HPDE6-E6E7 (cell line): ENCODE data around the gene PTPN2.

ENCODE experiments used
- DNase-seq: peaks from one replicate; pipeline ENCODE4 v3.0.0; 2011; ENCODE audit warnings: missing footprints; ENCODE audit errors: extremely low spot score

The PTPN2 gene

DNA sequence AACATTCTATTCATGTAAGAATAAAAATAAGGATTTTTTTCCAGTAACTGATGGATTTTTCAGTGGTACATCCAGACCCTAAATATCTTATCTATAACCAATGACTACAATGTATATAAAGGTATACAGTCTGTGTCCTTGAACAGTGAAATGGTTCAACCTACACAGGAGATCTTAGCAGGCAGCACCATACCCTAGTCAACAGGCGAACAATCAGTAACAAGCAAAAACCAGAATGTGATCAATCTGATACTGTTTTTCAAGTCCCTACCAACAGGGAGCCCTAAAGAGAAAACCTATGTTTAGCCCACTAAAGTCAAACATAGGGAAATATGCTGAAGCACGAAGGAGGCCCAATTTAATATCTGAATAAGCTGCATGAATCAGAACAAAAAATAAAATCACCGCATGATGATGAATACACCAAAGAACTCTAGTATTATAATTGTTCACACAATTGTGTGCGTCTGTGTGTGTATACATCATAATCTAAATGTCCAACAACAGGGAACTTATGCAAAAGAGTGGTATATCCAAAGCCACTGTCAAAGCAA is 26.0 kb downstream of the PTPN2 start:
- no peak for DNase-seq

DNA sequence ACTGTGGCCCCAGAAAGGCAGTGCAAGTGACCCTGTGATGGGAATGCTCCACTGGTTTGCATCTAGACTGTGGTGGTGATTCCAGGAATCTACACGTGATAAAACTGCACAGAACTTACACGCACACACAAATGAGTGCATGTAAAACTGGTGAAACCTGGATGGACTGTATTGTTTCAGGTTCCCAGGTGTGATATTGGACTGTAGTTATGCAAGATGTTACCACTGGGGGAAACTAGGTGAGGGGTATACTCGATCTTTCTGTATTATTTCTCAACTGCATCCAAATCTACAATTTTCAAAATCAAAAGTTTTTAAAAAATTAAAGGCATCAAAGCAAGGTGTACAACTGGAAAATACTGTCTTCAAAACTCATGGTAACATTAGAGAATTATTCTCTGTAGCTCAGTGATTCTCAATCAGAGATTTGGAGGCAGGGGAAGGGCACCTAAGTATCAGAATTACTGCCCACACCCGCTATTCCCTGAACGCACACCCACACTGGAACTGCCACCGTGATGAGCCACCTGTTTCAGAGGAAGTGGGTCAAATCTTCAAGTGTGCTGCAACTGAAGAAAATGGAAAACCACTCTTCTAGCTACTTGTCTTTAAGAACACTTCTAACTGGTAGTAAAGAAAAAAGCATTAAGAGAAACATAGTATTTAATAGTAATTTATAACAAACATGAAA is 26.7 kb downstream of the PTPN2 start:
- no peak for DNase-seq

GRCh38 chr18:12855916-12856315 is 28.1 kb downstream of the PTPN2 start:
- DNase-seq: no peak

DNA sequence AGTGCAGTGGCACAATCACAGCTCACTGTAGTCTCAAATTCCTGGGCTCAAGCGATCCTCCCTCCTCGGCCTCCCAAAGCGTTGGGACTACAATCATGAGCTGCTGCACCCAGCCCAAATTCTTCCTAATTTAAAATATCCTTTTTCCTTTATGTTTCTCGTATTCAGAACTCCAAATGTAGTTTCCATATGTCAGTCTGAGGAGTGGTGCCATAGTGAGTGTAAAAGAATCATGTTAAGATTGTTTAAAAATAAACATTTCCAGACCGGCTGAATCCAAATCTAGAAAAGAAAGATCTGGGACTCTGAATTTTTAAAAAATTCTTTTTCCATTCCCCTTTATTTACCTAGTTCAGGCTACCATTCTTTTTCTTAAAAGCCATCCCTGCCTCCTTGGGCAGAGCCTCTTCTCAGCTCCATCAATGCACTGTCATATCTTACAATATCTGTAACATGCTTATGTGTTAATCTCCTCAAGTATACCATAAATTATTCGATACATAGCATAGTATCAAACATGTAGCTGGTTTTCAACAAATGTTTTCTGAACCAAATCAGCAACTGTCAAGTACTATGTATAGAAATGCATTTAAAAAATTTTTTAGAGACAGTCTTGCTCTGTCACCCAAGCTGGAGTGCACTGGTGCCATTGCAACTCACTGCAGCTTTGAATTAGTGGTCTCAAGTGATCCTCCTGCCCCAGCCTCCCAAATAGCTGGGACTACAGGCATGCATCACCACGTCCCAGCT is 31.3 kb downstream of the PTPN2 start:
- no peak for DNase-seq

DNA sequence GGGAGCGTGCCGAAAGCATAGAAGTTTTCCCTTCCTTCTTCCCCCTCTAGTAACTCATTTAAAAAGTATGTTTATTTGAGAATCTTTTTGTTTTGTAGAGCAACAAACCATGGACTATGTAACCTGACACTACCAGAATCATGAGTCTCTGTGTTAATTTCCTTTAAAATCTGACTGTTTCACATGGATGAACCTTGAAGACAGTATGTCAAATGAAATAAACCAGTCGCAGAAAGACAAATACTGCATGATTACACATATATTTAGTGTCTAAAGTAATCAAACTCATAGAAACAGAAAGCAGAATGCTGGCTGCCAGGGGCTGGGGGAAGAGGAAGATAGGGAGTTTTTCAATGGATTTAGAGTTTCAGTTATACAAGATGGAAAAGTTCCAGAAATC is 32.3 kb downstream of the PTPN2 start:
- no peak for DNase-seq

GRCh38 chr18:12849548-12849947 is 34.5 kb downstream of the PTPN2 start:
- no peak for DNase-seq

- no peak for DNase-seq
Observed at GRCh38 chr18:12848405-12848804, 35.6 kb downstream of the PTPN2 start.

DNA sequence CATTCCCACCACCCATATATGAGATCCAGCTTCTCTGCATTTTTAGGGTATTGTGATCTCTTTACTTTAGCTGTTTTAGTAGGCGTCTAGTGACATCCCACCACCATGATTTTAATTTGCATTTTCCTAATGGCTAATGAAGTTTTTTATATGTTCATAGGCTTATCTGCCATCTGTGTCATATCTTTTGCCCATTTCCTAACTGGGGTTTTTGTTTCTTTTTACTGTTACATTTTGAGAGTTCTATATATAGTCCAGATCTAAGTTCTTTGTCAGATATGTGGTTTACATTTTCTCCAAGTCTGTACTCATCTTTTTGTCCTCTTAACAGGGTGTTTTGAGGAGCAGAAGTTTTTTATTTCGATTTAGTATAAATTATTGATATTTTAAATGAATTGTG is 39.6 kb downstream of the PTPN2 start:
- DNase-seq: no peak

DNA sequence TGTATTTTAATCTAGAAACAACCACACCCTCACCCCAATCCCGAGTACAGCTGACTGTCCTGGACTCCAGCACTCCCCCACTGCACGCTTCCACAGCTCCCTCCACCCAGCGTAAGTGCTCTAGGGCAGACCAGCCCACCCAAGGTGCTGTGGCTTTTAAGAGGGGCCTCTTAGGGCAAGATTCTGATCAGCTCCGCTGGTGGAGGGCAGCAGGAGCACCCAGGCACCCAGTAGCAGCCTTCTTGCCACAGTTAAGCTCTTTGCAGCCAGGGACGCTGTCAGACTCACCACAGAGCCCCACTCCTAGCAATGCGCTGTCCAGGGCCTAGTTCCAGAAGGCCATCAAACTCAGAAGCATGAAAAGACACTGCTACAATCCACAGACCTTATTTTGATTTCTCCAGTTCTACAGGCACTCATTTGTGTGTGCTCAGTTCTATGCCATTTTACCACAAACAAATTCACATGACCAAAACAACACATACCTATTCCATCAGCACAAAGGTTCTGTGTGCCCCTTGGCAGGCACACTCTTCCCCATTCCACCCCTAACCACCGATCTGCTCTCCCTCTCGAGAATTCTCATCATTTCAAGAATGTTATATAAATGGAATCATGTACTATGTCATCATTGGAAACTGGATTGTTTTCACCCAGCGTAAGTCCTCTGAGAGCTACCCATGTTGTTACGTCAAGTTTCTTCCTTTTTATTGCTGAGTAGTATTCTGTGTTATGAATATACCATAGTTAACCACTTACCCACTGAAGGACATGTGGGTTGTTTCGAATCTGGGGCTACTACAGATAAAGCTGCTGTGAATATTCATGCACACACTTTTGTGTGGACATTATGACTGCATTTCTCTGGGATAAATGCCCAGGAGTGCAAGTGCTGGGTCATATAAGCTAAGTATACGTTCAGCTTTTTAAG is 40.4 kb downstream of the PTPN2 start:
- no peak for DNase-seq

GRCh38 chr18:12842459-12843380 is 41.3 kb downstream of the PTPN2 start:
- DNase-seq: no peak

DNA sequence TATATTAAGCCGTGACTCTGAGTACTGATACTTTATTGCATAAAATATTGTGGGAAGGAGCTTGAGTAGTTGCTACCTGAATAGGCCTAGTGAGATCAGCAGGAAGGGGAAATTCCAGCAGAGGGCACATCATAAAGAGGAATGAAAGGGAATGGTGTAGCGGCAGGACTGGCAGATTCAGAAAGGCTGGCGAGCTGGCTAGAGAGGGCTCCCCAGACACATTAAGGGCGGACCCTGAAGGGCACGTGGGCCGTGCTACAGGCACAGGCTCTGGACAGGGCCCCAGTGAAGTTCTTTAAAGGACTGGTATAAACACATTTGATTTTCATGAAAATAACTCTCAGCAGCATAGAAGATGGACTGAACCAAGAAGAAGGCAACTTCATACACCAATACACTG is 43.0 kb downstream of the PTPN2 start:
- DNase-seq: no peak

- DNase-seq: no peak
Observed at GRCh38 chr18:12840382-12840781, 43.7 kb downstream of the PTPN2 start.

DNA sequence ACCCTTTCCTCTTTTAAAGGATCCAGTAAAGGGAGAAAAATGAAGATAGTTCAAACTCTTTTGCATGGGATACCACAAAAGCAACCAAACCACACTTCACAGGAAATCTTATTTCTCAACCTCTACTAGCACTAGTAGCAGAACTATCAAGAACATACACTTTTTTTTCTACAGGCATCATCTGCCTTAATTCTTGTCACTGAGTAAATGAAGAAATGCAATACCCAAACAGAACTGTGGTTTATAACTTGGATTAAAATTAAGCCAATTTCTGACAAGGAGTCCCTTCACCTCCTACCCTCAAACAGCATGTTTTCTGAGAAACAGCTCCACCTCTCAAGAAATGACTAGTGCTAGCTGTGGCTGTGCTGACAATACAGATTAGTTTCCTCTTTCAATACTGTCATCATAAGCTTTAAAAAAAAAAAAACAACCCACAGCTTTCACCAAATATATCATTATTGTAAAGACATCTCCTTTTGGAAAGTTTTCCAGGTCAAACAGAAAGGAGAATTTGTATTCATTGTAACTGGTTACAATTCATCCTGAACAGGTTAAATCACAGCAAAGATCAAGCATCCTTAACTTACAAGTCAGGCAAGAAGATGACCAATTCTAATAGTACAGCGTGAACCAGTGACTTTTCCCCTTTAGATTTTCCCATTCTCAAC is 44.4 kb downstream of the PTPN2 start:
- DNase-seq: no peak

DNA sequence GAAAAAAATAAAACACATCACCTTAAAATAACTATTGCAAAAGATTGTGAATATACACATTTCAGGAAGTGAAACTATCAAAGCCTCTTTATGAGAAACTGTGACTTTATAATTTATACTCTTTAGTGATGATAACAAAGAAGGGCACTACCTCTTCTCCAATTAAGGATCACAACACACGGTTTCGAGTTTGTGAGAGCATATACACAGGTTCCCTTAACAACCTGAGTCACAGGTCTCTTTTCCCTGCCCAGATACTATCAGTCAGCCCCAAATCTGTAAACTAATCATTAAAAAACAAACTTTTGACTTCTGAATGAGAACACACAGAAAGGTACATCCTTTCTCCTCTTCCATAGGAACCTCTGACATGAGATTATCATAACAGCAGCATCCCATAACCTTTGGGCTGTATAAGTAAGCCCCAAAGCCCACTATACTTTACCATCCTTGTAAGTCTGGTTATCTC is 44.9 kb downstream of the PTPN2 start:
- DNase-seq: no peak

DNA sequence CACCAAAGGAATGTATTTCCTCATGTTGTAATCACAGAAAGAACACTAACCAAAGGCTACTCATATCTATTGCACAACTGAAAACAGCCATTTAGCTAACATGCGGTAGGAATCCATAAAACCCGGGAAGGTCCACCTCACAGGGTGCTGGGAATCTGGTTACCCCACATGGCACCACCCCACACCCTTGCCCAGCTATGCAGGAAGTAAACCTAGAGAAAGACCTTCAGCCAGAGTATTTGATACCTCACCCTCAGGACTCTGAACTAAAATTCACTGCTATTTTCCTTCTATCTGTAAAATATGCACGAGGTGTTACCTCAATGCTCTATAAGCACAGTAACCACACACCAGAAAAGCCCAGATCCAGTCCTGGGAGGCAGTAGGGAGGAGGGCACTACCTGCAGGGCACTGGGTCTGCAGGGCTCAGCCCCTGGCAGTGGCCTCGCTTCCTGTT is 45.8 kb downstream of the PTPN2 start:
- DNase-seq: peak; percentile 80

DNA sequence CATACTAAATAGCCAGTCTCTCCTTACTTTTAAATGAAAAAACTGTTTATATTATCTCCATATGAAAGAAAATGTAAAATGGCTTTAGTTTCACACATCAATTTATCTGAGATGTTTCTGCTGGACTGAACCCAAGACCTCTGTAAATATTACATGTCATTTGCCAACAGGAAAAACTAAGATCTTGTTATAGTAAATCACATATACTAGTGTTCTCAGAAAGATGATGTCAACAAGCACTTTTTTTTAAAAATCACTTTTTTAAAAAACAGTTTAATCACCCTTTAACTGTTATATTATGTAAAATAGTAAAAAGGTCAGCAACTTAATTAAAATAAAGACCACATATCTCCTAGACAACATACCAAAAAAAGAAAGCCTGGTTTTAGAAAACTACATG is 46.3 kb downstream of the PTPN2 start:
- no peak for DNase-seq

GRCh38 chr18:12836551-12836950 is 47.5 kb downstream of the PTPN2 start:
- no peak for DNase-seq

DNA sequence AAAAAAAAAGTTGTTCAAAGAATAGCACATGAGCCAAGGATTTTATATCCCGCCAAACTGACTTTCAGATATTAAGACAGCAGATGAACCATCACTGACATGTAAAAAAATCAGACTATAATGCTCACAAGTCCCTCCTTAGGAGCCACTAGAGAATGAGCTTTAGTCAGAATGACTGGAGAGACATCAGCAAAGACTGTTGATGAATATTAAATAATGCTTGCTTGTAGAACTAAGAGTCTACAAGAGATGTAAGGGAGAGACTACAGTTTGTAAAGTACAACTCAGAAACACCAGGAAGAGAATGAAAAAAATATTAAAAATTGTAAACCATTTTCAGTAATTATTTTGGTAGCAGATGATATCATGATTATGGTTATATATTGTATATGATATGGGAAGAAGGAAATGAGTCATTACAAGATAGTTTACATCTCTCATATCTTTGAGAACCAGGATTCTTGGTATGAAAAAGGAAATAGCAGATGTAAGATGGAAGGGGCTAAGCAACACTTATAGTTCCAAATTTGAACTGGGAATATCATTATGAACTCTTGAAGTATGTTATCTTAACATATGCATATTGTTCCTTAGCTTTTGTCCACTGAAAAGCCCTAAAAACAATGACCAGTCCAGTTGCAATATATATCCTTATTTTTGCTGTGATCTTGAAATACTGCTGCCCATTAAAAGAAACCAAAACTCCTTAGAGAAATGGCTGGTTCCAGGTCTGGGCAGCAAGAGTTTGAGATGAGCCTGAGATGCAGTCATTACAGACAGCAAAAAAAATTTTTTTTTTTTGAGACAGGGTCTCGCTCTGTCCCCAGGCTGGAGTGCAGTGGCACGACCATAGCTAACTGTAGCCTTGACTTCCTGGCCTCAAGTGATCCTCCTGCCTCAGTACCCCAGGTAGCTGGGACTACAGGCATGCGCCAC is 55.7 kb downstream of the PTPN2 start:
- DNase-seq: no peak

GRCh38 chr18:12827588-12827987 is 56.4 kb downstream of the PTPN2 start:
- no peak for DNase-seq
